HUES48 (cell line): ENCODE data around the gene CMTM8.
A peak's percentile ranks its signal among the peaks of the same experiment; 100 is the strongest.

Experiments
- H3K27ac ChIP-seq: one replicate; pipeline ENCODE4 v1.7.0; 2013; ENCODE audit warnings: low read depth, low read length, inconsistent platforms
- H3K27me3 ChIP-seq: 2 replicates; pipeline ENCODE4 v1.6.1; 2013; ENCODE audit warnings: mild to moderate bottlenecking, low read length; ENCODE audit not compliant: control insufficient read depth, insufficient read depth
- H3K36me3 ChIP-seq: 2 replicates; pipeline ENCODE4 v1.6.1; 2013; ENCODE audit warnings: low read length; ENCODE audit not compliant: control insufficient read depth, insufficient read depth
- H3K4me1 ChIP-seq: 2 replicates; pipeline ENCODE4 v1.6.1; 2013; ENCODE audit warnings: mild to moderate bottlenecking, low read length; ENCODE audit not compliant: control insufficient read depth, insufficient read depth
- H3K4me3 ChIP-seq: 2 replicates; pipeline ENCODE4 v1.5.1; 2013; ENCODE audit warnings: mild to moderate bottlenecking, low read depth, low read length
- H3K9ac ChIP-seq: 2 replicates; pipeline ENCODE4 v1.6.1; 2013; ENCODE audit warnings: mild to moderate bottlenecking, low read depth, low read length, moderate library complexity
- H3K9me3 ChIP-seq: 2 replicates; pipeline ENCODE4 v1.6.1; 2013; ENCODE audit warnings: low read length; ENCODE audit not compliant: control insufficient read depth, insufficient read depth

The CMTM8 gene

DNA sequence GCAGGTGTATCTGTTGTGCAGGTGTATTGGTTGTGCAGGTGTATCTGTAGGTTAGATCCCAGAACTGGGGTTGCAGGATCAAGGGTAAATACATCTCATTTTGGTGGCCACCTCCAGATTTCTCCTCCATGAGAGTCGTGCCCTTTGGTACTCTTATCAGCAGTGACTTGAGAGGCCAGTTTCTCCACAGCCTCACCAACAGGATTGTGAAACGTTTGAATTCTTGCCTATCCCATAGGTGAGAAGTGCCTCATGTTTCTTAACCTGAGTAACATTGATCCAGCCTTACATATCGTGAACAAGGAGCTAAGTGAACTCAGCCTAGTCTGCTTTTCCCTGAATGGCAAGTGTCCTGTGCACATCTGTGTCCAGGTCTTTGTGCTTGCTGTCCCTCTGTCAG lies 55.4 kb downstream of the CMTM8 start:
- Histone ChIP-seq H3K9ac (no peak overlapping the region), H3K27ac (no peak overlapping the region), H3K36me3 (no peaks in the 10 kb centered on the region), H3K4me3 (no peak overlapping the region), H3K27me3 (no peaks in the 10 kb centered on the region), H3K4me1 (no peaks in the 10 kb centered on the region), H3K9me3 (no peaks in the 10 kb centered on the region)

DNA sequence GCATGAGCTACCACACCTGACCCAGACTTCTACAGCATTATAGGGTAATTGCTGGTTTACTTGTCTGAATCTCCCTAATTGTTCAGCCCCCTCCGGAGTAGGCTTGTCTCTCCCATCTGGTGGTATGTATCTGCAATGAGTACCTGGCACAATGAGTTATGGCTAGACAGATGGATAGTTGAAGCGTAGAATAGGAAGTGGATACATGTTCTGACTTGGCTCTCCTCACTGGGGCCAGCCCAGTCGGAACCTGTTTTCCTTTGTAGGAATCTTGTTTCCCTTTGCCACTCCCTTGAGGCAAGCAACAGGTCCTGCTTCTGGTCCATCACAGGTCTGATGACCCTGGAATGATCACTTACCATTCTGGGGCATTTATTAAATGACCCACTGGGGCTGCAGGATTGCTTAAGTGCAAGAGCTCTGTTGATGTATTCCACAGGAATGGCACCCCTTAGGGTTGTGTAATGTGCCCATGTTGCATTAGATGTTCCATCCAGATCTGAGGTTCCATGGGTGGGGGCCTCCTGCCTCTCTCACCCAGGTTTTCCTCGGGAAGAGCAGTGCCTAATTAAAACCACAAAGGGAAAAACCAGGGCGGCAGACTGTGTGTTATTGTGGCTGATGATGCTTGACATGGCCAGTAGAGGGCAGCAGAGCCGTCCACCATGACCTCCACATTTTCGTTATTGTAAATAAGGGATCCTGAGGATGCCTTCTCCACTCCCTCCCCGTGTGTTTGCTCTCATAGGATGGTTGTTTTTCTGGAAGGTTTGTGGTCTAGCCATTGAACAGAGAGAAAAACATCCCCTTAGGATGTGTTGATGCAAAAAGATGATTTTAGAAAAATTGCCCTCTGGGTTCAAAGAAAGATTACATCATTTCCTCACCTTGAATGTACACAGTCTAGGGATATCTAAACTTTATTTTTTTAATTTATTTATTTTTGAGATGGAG lies 58.0 kb downstream of the CMTM8 start:
- no peaks in the 10 kb centered on the region for H3K27me3 ChIP-seq
- no peak overlapping the region for H3K9ac ChIP-seq
- no peak overlapping the region for H3K27ac ChIP-seq
- H3K9me3 ChIP-seq: no peaks in the 10 kb centered on the region
- H3K4me3 ChIP-seq: no peak overlapping the region
- no peaks in the 10 kb centered on the region for H3K4me1 ChIP-seq
- no peaks in the 10 kb centered on the region for H3K36me3 ChIP-seq

DNA sequence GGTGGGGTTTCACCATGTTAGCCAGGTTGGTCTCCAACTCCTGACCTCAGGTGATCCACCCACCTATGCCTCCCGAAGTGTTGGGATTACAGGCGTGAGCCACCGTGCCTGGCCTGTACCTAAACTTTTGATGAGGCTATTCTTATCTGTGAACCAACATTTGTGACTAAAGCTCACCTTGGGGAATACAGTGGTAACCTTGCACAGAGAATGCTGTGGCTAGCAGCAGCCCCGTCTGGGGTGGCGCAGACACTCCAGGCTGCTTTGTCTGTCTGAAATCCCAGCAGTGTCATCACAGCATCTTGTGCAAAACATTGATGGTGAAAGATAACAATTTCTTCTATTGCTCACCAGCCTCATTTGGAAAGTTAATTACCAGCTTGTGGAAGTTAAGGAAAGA lies 58.9 kb downstream of the CMTM8 start:
- Histone ChIP-seq H3K9ac (no peak overlapping the region), H3K36me3 (no peaks in the 10 kb centered on the region), H3K4me3 (no peak overlapping the region), H3K27ac (no peak overlapping the region), H3K4me1 (0 out of 2 replicates have a peak, but pooled peaks cover 1% of the 10 kb centered on the region), H3K9me3 (no peaks in the 10 kb centered on the region), H3K27me3 (no peaks in the 10 kb centered on the region)

DNA sequence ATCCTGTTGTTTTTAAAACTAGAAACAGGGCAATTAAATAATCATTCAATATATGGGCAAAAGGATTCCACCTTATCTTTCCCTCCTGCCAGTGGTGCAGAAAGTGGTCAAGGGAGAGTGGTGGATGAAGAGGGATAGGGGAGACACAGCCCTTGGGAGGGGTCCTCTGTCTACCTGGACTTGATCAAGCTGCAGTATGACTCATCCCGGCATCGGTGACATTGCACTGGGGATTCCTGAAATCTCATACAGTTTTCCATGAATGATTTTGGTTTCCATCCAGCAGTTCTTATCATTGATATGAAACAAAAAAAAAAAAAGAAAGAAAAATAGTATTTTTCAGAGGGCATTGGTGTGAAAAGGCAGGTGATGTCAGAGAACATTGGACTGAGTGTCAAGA lies 62.9 kb downstream of the CMTM8 start:
- Histone ChIP-seq H3K9ac (no peak overlapping the region), H3K27ac (no peak overlapping the region), H3K4me1 (peaks cover 31% of the 10 kb centered on the region), H3K9me3 (no peaks in the 10 kb centered on the region), H3K27me3 (no peaks in the 10 kb centered on the region), H3K36me3 (no peaks in the 10 kb centered on the region), H3K4me3 (no peak overlapping the region)

DNA sequence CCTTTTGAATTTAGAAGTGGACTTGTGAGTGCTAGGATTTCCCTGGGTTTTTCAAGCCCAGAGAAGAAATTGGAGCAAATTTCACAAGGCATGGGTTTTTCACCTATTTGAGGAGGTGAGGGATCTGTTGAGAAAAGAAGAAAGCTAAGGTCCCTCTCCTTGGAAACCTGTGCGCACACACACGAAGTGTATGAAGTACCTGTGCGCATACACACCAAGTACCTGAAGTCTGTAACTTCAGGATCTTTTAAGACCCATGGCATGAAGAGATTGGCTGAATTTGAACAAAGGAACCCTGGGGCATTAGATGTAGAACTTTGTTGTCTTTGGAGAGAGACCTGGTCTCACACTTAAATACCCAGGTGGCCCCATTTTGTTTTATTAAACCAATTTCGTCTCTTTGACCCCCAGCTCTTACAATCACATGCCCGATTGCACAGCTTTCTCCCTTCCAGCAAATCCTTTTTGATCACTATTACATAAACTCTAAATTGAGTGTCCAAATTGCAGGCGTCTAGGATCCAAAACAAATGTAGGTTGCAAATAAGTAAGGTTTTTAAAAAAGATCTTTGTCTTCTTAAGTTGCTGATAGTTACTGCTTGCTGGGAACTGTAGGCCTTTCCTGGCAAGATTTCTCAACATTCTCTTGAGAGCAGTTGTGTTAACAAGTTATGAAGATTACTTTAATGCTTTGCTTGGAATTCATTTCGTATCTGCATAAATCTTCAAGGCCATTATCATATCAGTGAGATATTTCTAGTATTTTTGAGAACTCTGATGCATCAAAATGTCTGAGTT lies 64.3 kb downstream of the CMTM8 start:
- Histone ChIP-seq H3K27ac (no peak overlapping the region), H3K36me3 (no peaks in the 10 kb centered on the region), H3K9ac (no peak overlapping the region), H3K4me3 (no peak overlapping the region), H3K9me3 (no peaks in the 10 kb centered on the region), H3K4me1 (peaks cover 31% of the 10 kb centered on the region), H3K27me3 (no peaks in the 10 kb centered on the region)

DNA sequence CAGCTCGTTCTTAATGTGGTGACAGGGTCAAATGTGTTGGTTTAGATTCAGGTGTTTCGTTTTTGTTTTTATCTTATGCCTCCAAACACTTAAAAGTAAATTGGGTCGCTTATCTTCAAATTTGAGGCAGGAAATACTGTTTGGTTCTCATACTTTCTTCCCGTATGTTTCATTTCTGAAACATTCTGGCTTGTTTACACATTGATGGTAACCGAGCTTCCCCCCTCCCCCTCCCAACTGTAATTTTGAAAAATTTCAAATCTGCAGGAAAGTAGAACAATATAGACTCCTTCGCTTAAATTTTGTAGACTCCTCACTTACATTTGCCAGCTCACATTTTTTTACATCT lies 64.9 kb downstream of the CMTM8 start:
- H3K9me3 ChIP-seq: no peaks in the 10 kb centered on the region
- no peak overlapping the region for H3K4me3 ChIP-seq

DNA sequence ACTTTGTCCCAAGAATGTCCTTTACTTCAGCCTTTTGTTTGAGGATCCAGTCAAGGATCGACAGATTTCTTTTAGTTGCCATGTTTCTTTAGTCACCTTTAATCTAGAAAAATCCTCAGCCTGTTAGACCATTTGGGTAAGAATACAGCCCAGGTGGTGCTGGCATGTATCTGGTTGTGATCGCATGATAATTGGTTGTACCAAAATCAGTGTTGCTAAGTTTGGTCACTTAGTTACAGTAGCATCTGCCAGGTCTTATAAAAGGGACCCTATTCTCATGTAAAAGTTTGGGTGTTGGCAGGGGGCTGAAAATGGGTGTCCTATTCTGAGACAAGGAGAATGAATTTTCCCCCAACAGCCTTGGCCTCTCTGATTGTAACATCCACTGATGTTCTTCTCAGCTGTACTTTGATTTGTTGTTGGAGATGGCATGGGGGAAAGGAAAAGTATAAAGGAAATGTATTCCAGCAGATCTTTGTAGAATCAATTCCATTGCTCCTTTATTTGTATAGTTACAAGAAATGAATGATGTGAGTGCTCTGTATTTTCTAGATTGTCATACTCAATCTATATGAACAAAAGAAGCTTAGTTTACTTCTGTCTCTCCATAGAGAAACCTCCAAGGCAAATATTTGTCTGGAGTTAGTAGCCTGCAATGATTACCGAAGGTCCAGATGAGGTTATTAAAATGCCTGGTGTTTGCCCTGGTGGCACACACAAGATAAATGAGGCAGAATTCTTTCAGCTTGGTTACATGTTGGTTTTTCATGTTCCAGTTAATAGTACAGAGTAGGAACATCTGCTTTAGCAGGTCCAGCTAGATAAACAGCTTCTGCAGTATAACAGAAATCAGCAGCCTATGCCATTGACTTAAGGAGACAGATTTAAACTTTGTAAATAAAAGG lies 65.7 kb downstream of the CMTM8 start:
- Histone ChIP-seq H3K9ac (peak overlapping the region; percentile 27; the same call in 1 of the 2 replicates), H3K27ac (no peak overlapping the region), H3K36me3 (no peaks in the 10 kb centered on the region), H3K4me3 (no peak overlapping the region), H3K4me1 (peaks cover 31% of the 10 kb centered on the region), H3K9me3 (no peaks in the 10 kb centered on the region), H3K27me3 (no peaks in the 10 kb centered on the region)

More for the DNA sequence above, 64.9 kb downstream of the CMTM8 start:
- Histone ChIP-seq H3K36me3 (no peaks in the 10 kb centered on the region), H3K27me3 (no peaks in the 10 kb centered on the region), H3K27ac (no peak overlapping the region), H3K4me1 (peaks cover 31% of the 10 kb centered on the region), H3K9ac (no peak overlapping the region)

DNA sequence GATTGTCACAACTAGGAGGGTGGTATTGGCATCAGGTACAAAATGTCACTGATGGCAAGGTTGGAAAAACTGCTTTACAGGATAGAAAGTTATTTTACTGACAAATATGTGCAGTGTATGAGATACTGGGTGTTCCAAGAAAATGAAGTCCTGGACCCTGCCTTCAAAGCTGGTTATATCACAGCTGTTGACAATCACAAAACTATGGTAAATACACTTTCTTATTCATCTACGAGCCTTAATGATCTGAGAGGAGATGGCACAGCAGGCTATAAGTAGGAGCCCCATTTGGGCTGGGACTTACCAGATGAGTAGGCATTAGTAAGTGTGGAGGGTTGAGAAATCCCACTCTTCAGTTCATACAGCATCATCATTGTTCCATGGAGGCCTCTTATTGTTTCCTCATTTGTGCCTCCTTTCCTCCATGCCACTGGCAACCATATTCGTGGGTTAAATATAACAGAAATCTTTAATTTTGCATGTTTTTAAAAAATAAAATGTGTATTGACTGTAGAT lies 66.9 kb downstream of the CMTM8 start:
- no peaks in the 10 kb centered on the region for H3K9me3 ChIP-seq
- H3K27ac ChIP-seq: no peak overlapping the region
- H3K4me1 ChIP-seq: peaks cover 31% of the 10 kb centered on the region
- no peaks in the 10 kb centered on the region for H3K36me3 ChIP-seq
- H3K9ac ChIP-seq: no peak overlapping the region
- H3K27me3 ChIP-seq: no peaks in the 10 kb centered on the region
- H3K4me3 ChIP-seq: no peak overlapping the region

DNA sequence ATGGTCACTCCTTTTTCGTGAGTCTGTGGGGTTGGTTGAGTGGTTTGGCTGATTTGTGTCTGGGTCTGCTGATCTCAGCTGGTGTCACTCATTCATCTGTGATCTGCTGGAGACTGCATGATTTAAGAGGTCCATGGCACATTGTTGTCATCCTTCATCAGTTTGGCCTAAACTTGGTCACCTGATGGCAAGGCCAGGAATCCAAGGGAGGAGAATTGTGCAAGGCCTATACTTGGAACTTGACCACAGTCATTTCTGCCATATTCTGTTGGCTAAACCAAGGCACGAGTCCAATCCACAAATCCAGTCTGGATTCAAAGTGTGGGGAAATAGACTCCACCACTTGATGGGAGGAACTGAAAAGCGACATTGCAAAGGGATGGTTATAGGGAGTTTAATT lies 67.6 kb downstream of the CMTM8 start:
- Histone ChIP-seq H3K27ac (no peak overlapping the region), H3K4me3 (no peak overlapping the region), H3K36me3 (no peaks in the 10 kb centered on the region), H3K9me3 (no peaks in the 10 kb centered on the region), H3K27me3 (no peaks in the 10 kb centered on the region), H3K4me1 (peaks cover 31% of the 10 kb centered on the region), H3K9ac (no peak overlapping the region)

DNA sequence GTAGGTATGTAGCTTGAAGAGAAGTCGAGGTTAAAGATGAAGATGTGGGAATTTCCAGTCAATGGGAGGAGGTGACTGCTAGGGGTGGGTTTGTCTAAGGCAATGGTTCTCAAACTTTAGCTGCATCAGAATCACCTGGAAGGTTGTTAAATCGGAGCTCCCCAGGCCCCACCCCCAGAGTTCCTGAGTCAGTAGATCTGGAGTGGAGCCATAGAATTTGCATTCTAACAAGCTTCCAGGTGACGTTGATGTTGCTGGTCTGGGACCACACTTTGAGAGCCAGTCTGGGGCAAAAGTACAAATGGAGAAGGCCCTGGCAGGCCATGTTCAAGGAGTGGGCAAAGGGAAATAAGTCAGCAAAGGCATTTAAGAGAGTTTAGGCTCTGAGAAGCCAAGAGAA lies 69.1 kb downstream of the CMTM8 start:
- Histone ChIP-seq H3K4me1 (peaks cover 28% of the 10 kb centered on the region), H3K4me3 (no peak overlapping the region), H3K27ac (no peak overlapping the region), H3K9me3 (no peaks in the 10 kb centered on the region), H3K9ac (no peak overlapping the region), H3K36me3 (no peaks in the 10 kb centered on the region), H3K27me3 (no peaks in the 10 kb centered on the region)
